HG02610 (cell line): ENCODE data around the gene MAN2C1.
"Not testable (repeated sequence)": the region's sequence is repeated elsewhere in the genome, so short reads cannot be mapped to it uniquely, and the experiment has no call there.

Source experiments
- ATAC-seq: cut with Tn5 transposase; IDR thresholded peaks from one replicate; pipeline ENCODE4 v1.9.1; 2021; ENCODE audit warnings: mild to moderate bottlenecking, moderate library complexity; ENCODE audit not compliant: unreplicated experiment

MAN2C1 gene

DNA sequence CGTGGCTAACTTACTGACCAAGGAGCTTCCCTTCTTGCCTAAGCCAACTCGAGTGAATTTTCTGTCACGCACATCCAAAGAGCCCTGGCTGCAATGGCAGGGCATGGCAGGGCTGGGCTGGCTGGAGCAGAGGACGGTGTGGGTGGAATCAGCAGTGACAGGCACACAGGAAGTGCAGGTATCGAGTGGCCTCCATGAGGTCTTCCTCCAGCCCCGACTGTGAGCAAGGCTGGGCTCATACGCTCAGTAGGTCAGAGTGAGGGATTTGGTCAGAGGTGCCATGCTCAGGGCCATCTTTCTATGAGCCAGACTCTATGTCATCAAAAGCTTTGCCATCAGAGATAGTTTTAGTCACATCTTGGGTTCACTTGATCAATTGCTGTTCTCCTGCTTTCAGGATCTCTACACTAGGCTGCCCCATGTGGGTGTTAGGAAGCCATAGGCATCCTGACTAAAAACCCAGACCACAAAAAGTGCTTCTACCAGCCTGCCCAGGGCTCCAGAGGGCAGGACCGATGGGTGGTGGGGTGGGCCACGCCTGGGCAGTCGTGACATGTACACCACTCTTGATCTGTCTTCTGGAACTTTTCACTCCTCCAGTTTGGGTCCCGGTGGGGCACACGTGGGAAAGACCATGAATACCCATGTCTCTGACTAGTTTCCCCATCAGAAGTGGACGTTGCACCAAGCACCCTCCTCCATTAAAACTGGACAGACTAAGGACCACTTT, 55.1 kb downstream of the MAN2C1 start:
- no peak for ATAC-seq

DNA sequence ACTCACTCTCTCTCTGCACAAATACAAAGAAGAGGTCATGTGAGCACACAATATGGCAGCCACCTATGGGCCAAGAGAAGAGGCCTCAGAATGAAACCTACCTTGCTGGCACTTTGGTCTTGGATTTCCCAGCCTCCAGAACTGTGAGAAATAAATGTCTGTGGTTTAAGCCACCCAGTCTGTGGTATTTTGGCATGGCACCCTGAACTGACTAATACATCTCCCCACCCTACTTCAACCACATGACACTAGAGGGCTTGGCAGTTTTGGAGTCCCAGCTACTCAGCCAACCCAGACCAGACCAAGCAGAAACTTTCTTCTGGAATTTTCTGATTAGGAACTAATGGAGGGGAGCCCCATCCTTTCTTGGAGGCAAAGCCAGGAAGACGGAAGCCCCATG, 55.9 kb downstream of the MAN2C1 start:
- not testable (repeated sequence) for ATAC-seq

- no peak for ATAC-seq
Observed at GRCh38 chr15:75309711-75310110, 58.7 kb downstream of the MAN2C1 start.

GRCh38 chr15:75307778-75308390, 60.5 kb downstream of the MAN2C1 start:
- ATAC-seq: no peak

GRCh38 chr15:75306188-75306587, 62.2 kb downstream of the MAN2C1 start:
- ATAC-seq: no peak
